HG03457 (cell line): ENCODE results near the gene AMER2.

Experiments
- ATAC-seq: cut with Tn5 transposase; IDR thresholded peaks from one replicate; pipeline ENCODE4 v1.9.1; 2021; ENCODE audit warnings: moderate number of reproducible peaks; ENCODE audit not compliant: unreplicated experiment

AMER2 gene

DNA sequence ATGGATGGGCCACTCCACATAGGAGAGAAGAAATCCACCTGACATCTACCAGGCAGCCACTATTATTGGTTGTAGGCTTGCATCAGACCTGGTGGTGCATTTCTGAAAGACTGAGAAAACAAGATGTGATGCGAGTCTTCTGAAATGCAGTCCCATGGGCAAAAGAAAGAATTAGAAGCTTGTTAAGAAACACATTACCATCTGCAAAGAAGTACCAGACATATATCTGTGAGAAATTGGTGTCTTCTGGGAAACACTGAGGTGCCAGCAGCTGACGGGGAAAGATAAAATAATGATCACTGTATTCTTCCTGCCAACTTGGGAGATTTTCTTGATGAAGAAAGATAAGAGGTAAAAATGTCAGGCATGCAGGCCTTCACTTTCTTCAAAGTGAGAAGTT lies 14.4 kb downstream of the AMER2 start:
- ATAC-seq, result no peak

DNA sequence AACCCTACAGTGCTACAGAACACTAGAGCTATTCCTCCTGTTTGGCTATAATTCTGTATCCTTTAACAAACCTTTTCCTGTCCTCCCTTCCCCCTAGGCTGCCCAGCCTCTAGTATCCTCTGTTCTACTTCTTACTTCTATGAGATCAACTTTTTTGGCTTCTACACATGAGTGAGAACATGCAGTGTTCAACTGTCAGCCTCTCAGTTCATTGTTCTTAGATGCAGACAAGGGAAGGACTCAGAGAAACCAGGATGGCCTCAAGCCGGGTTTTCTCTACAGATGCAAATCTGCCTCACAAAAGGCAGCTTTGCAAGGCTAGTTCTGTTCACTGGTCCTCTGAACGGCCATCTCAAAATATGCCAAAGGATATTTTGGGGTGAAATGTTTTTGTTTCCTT lies 18.4 kb downstream of the AMER2 start:
- ATAC-seq, result no peak

DNA sequence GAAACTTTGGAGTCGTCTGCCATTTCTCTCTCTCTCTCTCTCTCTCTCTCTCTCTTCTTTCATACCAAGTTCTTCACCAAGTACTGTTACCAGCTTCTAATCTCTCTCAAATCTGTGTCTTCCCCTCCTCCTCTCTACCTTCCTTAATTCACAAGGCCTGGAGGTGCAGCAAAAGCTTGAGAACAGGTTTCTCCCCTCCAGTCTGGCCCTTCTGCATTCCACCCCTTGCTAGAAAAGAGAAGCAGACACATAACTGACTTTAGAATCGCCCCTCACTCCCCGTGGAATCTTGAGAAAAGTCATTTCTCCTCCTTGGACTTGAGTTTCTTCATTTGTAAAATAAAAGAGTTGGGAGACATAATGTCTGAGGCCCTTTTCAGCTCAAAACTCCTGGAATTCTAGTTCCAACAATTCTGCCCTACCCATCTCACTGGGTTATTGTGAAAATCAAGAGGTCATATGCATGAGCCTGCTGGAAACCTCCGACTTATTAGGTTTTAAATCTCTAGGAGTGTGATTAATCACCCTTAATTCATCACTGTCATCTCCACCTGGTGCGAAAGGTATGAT lies 20.4 kb downstream of the AMER2 start:
- no peak for ATAC-seq

DNA sequence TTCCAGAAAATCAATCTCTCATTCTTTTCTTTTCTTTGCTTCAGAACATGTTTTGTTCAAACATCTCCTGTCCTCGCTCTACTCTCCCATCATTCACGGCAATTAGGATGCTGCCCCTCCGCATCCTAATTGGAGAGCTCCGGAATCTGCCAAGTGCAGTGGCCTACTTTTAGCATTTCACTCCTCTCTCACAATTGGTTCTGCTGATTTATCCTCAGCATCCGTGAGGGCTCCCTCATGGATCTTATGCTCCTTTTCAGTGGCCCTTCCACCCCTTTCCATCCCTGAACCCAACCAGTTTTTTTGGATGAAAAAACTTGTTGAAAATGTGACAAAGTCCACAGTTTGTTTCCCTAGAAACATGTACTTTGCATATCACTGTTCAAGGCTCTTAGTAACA lies 22.4 kb downstream of the AMER2 start:
- ATAC-seq, result no peak

DNA sequence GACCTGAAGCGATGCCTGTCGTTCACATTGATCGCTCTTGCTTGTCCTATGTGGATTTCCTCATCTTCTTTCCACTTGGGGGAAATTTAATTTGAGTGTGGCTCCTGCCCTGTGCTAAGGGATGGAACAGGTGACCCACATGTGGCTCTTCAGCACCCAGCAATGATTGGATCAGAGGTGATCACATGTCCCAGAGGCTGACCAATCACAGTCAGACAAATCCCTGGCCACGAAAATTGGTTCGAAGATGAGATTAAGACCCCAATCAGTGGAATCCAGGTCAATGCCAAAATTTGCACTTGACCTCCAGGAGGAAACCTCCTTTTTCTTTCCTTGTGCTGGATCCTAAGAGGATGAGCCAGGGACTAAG lies 23.7 kb downstream of the AMER2 start:
- ATAC-seq, result no peak

DNA sequence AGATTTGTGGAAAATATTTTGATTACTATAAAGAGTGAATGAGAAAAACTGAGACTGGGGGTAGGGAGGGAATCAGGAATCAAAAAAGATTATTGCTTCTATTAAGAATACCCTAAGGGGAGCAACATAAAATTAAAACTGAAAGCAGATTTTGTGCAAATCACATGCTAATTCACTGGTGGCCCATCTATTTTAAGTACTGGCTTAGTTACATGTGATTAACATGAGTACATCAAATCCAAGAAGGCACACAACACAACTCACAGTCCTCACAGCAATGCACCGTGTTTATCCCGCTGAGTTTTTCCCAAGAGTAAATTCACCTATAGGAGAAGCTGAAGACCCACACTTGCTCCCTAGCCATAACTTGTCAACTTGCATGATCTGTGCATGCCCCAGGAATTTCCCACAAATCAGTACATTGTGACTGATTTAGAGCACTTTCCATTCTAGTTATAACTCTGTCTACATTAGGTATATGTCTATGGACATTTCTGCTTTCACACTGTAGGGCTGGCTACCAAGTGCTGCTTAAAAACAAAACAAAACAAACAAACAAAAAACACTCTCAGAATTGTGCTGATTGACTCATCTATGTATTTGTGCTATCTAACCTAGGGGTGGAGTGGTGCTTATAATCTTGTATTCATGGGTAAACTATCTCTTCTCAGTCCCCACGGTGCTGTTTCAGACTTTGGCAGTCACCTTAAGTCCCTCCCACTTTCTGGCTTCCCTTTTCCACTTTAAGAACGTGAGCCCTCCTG lies 24.3 kb downstream of the AMER2 start:
- ATAC-seq, result no peak

DNA sequence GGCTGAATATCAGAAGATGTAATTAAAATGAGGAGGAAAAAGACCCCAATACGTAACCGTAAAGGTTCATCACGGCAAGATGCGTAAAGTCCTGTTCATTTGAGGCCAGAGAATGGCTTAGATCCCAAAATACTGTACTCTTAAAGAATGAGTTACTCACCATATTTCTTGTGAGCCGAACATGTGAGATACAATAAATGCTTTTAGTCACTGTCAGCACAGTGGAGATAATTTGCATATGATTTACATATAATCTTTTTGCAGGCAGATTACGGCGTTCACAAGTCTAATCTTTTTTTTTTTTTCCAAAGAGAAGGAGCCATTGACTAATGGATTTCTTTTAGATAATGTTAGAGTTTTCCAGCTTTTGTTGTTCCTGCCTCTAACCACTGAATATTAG lies 28.4 kb downstream of the AMER2 start:
- ATAC-seq, result no peak

DNA sequence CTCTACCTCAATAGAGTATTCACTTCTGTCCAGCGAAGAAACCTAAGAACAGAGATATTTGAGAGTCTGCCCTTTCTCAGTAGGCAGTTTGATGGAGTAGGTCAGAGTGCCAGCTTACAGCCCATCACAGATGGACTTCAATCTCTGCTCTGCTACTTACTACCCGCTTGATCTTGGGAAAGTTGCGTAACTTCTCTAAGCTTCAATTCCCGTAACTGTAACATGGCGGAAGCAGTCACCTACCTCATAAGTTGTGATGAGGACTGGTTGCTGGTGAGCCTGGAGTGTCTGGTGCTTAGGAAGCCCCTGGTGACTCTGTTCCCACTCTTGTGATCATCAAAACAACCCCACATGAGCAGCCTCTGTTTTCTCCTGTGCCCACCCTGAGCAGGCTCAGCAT lies 31.0 kb downstream of the AMER2 start:
- ATAC-seq, result no peak

DNA sequence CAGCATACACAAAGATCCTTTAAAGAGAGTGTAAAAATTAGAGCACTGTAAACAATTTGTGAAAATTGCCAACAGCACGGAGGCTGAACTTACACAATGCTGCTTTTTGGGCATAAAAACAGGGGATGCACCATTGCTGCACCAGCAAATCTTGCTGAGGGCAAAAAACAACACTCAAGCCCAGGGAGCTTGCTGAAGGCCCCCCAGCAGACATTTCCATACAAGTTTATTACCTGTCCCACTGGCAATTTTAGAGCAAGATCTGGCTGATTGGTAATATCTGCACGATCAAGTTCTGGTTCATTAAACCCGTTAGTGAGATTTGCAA lies 34.3 kb downstream of the AMER2 start:
- no peak for ATAC-seq

DNA sequence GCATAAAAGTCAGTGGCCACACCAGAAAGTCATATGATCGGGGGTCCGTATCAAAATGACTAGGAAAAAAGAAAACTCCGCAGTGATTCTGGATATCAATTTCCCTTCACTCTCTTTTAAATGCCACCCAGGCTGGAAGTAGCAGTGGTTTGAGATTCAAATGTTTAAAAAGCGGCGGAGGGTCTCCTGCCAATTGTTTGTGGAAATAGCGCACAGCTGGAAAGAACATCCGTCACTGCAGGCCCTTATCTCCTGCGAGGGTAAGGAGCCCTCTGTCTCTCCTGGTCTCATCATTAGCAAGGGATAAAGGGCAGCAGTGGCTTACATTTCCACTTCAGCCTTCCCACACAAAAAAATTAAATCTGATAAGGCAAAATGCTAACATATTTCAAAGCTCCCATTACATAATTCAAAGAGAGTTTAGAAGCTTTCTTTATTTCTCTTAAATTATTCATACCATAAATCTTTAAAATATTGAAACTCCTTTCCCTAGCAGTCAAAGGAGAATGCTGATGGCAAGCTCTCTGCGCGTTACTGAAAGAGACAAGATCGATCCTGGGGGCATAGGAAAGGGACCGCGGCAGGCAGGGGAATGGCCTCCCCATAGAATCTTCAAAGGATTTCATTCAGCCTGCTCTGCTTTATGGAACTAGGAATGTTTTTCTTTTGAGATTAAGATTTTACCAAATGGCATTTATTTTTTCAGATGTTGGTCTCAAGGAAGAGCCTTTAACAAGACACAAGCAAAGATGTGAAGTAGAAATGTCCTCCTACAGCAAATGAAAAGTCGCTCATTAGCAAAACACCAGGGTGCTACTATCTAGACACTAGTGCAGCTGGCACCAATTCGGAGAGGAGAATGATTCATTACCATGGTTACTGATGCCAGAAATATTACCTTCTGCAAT lies 35.0 kb downstream of the AMER2 start:
- ATAC-seq, result no peak

DNA sequence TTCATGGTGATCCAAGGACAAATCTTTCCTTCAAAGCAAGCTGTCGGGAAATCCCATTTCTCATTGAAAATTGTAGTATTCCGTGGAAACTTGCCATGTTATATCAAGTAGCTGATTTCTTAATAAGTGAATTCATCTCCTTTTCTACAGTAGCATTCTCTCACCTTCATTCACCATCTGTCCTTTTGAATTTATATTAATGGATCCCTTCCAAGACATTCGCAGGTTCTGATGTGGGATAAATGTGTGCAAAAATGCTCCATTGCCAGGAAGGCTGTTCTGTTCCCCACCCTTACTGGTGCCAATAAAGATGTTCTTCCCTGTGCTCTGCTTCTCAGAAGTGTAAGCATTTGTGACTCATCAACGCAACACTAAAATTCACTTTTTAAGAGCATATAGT lies 36.2 kb downstream of the AMER2 start:
- no peak for ATAC-seq

DNA sequence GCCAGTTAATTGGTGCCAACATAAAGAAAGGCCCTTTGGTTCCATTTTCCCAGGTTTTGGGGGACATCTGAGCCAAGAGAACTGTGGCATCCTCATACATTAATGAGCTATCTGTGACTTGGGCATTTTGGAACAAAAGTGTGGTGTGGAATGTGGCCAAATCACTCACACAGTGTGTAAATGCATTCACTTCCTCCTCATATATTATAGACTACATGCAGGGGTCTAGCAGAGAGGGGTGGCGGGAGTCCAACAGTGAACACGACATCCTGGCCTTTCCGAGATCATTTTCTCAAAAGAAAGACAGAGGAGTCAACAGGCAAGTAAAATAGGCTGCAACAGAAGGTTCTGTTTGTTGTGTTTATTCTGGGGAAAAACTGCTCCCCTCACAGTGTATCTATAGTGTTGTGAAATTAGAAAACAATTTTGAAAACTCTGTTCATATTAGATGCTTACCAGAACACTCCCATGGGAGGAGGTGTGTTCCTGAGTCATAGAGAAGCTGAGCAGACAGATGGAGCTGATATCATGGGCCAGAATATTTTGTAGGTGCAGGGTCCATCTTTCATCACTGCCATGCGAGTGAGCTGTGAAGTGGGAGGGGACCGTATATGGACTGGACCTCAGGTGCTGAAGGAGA lies 39.2 kb downstream of the AMER2 start:
- no peak for ATAC-seq

DNA sequence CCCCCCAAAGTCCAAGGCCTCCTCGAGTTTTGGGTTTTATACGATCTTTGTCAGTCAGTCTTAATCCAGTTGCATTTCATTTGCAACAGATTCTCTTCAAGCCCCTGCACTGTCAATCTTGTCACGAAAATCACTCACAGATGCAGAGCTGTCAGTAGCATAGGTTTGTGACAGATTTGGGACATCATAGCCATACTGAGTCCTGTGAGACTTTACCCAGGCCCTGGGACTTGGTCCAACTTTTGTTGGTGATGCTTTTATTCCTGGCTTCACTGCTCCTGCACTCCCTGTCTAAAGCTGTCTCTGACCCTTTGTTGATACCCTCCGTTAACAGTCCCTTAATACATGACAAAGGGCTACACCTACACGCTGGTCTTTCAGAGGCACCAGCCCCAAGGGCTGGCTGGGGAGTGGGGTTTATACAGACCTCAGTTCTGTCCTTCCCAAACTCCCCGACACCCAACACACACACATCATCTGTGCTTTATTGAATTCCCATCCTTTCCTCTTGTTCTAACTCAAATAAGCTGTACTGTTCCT lies 40.1 kb downstream of the AMER2 start:
- no peak for ATAC-seq

DNA sequence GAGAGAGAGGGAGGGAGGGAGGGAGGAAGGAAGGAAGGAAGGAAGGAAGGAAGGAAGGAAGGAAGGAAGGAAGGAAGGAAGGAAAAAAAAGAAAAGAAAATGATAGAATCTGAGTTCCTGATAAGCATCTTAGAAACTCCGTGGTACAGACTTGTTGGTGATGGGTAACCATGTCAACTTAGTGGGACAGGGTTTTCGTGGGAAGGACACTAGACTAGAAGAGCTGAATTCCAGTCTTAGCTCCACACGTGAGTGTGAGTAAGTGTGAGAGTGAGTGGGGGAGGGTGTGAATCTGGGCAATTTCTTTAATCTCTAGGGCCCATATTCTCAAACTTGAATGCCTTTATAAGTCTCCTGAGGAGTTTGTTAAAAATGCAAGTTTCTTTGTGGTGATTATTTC lies 41.1 kb downstream of the AMER2 start:
- ATAC-seq, result no peak

DNA sequence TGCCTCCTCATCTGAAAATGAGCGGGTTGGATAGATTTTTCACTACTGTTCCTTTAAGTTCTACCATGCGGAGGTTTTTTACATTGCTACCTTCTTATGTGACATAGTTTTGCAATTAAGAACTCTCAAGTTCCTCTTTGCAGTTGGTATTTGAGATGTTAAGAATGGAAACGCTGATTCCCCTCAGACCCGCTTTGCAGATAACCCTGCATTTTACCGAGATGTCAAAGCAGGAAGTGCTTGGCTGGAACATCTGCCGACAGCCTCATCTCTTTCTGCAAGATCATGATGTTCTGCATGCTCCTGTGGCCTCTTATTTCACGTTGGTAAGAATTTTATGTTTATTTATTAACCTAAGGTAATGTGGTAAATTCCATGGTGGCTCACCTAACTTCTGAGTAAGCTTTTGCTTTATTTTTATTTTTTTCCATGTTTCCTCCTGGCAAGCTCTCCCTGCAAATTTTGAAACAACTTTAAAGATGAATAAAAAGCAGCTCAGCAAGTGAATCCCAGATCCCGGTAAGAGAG lies 53.6 kb downstream of the AMER2 start:
- no peak for ATAC-seq

DNA sequence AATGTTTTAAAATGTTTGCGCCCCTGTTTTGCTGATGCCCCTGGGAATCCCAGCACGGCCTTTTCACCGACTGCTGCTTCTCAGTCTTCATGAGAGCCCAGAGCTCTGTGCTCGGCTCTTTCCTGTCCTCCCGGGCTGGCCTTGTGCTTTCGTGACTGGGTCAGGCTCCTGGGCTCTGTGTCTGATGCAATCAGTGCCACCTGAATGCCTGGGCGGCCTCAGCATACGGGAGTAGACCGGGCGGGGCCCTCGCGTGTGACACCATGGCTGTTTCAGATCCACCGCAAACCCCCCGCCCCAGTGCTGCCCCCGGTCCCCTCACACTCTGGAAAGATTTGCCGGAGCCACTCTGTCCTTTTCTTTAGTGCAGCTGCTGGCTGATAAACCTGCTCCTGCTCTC lies 54.8 kb downstream of the AMER2 start:
- ATAC-seq, result no peak

DNA sequence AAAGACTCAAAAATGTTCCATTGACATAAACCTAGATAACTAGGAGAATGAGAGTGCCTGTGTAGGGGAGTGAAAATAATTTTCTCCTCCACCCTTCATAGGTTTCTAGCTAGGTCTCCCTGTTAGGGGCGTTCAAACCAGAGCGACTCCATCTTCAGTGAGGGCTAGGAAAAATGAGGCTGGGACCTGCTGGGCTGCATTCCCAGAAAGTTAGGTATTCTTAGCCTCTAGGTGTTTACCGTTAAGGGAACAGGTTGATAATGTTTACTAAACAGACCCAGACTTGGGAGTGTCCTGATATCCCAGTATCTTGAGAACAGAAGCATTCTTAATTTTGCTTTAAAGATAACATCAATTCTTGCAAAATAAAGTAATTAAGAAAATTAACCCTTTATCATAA lies 56.0 kb downstream of the AMER2 start:
- no peak for ATAC-seq

DNA sequence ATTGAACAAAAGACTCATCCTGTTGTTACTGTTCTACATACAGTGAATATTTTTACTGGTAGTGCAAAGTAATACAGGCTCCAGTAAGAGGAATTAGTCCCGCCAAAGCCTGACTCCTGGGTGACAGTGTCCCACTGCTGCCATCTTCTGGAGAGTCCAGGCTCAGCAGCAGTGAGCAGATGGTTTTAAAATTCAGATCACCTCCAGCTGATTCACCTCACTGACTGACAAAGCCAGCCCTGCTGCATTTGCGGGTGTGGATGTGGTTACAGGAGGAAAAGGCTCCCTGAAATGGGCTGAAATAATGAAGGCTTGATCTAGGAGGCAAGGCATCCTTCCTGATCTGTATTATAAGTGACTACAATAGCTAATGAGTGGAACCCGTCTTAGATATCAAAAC lies 57.9 kb downstream of the AMER2 start:
- no peak for ATAC-seq

DNA sequence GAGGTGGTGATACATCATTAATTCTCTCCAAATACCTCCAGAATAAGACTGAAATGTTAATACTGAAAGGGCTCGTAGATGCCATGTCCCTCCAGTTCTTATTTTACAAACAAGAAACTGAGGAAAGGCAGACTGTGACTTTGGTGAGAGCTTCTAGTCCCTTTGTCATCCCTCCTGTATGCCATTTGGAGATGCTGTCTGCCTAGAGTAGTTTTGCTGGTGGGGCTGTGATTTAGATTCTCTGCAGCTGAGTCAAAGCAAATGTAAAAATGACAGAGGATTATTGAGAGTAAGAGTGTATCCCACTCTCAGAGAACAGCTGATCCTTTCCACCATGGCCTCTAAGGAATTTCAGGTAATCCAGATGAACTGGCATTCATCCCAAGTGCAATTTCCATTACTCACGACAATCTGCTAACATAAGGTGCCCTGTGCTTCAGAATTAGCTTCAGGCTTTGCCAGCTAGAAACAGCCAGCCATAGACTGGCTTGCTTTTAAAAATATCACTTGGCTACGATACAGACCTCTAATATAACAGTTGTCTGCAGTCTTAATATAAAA lies 59.3 kb downstream of the AMER2 start:
- no peak for ATAC-seq
